A549 (cell line): ENCODE results near the gene SHANK3. TPM values are rescaled to one million over a fixed set of nuclear protein-coding genes. Genes with fewer than 3 reads are reported as not detected.

Experiments
- ATAC-seq, 2 experiments: fragments of 200-7000 bp in 1 of 2; fragments of >200 bp in 1 of 2; cut with Nextera tagmentation in 1 of 2; cut with Tn5 transposase in 1 of 2; 3 replicates each; pipeline versions ENCODE4 v1.8.0 to v1.9.1; 2018 to 2020; ENCODE audit warnings: mild to moderate bottlenecking in 1 of 2, moderate library complexity in 1 of 2
- CTCF ChIA-PET: fragments of 300-600 bp; sonication (Branson Sonifier 250); formaldehyde crosslinking; extraction: SDS; loops from one replicate; lab custom pipeline; 2021; ENCODE audit warnings: antibody characterized with exemption, inconsistent platforms; lab: Yijun Ruan, JAX
- POLR2A ChIA-PET: fragments of 350-600 bp; formaldehyde crosslinking; extraction: SDS; loops from one replicate; lab custom pipeline; 2021; ENCODE audit warnings: antibody characterized with exemption, inconsistent platforms; lab: Yijun Ruan, JAX
- DNase-seq, 2 experiments: peaks; one replicate each; pipeline versions ENCODE4 v3.0.0 to v3.0.0-alpha.2; 2011 to 2016; ENCODE audit warnings: low read depth in 1 of 2, low spot score in 1 of 2
- FAIRE-seq: peaks from 2 replicates; lab custom pipeline; 2011; peaks lifted over from hg19 to GRCh38; lab: Jason Lieb, UNC
- H3K27ac ChIP-seq, 2 experiments: fragments of >200 bp; sonication (Bioruptor Twin); formaldehyde crosslinking; 3 replicates each; pipeline ENCODE4 v1.5.1; 2016 to 2017
- H3K4me1 ChIP-seq: fragments of >200 bp; sonication (Bioruptor Twin); formaldehyde crosslinking; 3 replicates; pipeline ENCODE4 v1.6.1; 2016
- H3K4me2 ChIP-seq: fragments of >200 bp; sonication (Bioruptor Twin); formaldehyde crosslinking; 3 replicates; pipeline ENCODE4 v1.6.1; 2016
- H3K4me3 ChIP-seq: fragments of >200 bp; sonication (Bioruptor Twin); formaldehyde crosslinking; 3 replicates; pipeline ENCODE4 v1.5.1; 2016
- H3K9me3 ChIP-seq: fragments of >200 bp; sonication (Bioruptor Twin); formaldehyde crosslinking; 3 replicates; pipeline ENCODE4 v1.6.1; 2016
- CBX8 ChIP-seq: fragments of 200-600 bp; sonication (generic); IDR thresholded peaks from 2 replicates; pipeline ENCODE4 v1.6.1; 2016
- CEBPB ChIP-seq, 2 experiments: fragments of >200 bp in 1 of 2; sonication (Bioruptor Twin) in 1 of 2; formaldehyde crosslinking in 1 of 2; IDR thresholded peaks; 2 replicates each; pipeline ENCODE4 v1.6.1; 2012 to 2016
- CHD4 ChIP-seq: fragments of 200-600 bp; sonication (generic); IDR thresholded peaks from 2 replicates; pipeline ENCODE4 v1.6.1; 2016; ENCODE audit warnings: antibody characterized with exemption, mild to moderate bottlenecking, borderline replicate concordance
- EHF ChIP-seq: fragments of 250-450 bp; sonication (Bioruptor Pico); IDR thresholded peaks from 2 replicates; pipeline ENCODE4 v1.5.0; 2020; ENCODE audit warnings: mild to moderate bottlenecking
- EHMT2 ChIP-seq: fragments of 200-600 bp; sonication (generic); IDR thresholded peaks from 2 replicates; pipeline ENCODE4 v1.6.1; 2016; ENCODE audit warnings: antibody characterized with exemption, low read depth, mild to moderate bottlenecking, moderate library complexity
- EP300 ChIP-seq, 2 experiments: fragments of >200 bp; sonication (Bioruptor Twin); formaldehyde crosslinking; IDR thresholded peaks; 2 replicates in 1 of 2; 3 replicates in 1 of 2; pipeline ENCODE4 v1.6.1; 2016 to 2017
- ESRRA ChIP-seq: fragments of 150-350 bp; IDR thresholded peaks from 2 replicates; pipeline ENCODE4 v1.6.1; 2014; ENCODE audit warnings: mild to moderate bottlenecking, low read length, borderline replicate concordance
- HOXB13 ChIP-seq: fragments of 250-450 bp; sonication (Bioruptor Pico); IDR thresholded peaks from 2 replicates; pipeline ENCODE4 v1.5.0; 2020; ENCODE audit warnings: low read depth, mild to moderate bottlenecking, moderate library complexity
- JUN ChIP-seq, 2 experiments: fragments of >200 bp; sonication (Bioruptor Twin); formaldehyde crosslinking; IDR thresholded peaks; 2 replicates in 1 of 2; 3 replicates in 1 of 2; pipeline ENCODE4 v1.6.1; 2016 to 2017
- MAFK ChIP-seq: fragments of 450-650 bp; IDR thresholded peaks from 2 replicates; pipeline ENCODE4 v1.6.1; 2014; ENCODE audit not compliant: partially characterized antibody
- NFE2L2 ChIP-seq: fragments of 150-350 bp; conservative IDR thresholded peaks from 2 replicates; pipeline ENCODE4 v1.6.1; 2014; ENCODE audit warnings: low read length
- PHF8 ChIP-seq: fragments of 200-600 bp; sonication (generic); IDR thresholded peaks from 2 replicates; pipeline ENCODE4 v1.6.1; 2016; ENCODE audit warnings: low read depth, mild to moderate bottlenecking, antibody characterized with exemption, moderate library complexity, borderline replicate concordance
- RCOR1 ChIP-seq: fragments of 150-350 bp; IDR thresholded peaks from 2 replicates; pipeline ENCODE4 v1.6.1; 2014; ENCODE audit warnings: antibody characterized with exemption, low read length, low read depth
- SMC3 ChIP-seq: fragments of >200 bp; sonication (Bioruptor Twin); formaldehyde crosslinking; IDR thresholded peaks from 3 replicates; pipeline ENCODE4 v1.6.1; 2018; ENCODE audit warnings: inconsistent platforms
- ZFP36 ChIP-seq: fragments of 450-650 bp; IDR thresholded peaks from 2 replicates; pipeline ENCODE4 v1.6.1; 2014; ENCODE audit warnings: borderline replicate concordance; ENCODE audit not compliant: partially characterized antibody
- WGBS: methylation state at CpG from one replicate; pipeline ENCODE4 v1.1.6; 2017; ENCODE audit errors: missing lambda C conversion rate; 5-methylcytosine and 5-hydroxymethylcytosine counted together
- polyA plus RNA-seq, 4 experiments: library from polyadenylated mRNA; depleted of rRNA in 3 of 4; stranded (reverse); fragments of >200 nt; fragmentation: RNase III in 1 of 4; extraction: RNeasy Plus Mini Kit Qiagen cat#74134 plus additional on column Dnase treatment in 1 of 4; gene quantifications; 2 replicates in 3 of 4; 3 replicates in 1 of 4; pipeline ENCODE4 v1.2.3, GENCODE V29; 2011 to 2017
- TF ChIP-seq, protein P1 (sequence below): IDR thresholded peaks from 2 replicates; pipeline ENCODE4 v1.6.1; 2012
- TF ChIP-seq, protein P2 (sequence below): fragments of >200 bp; sonication (Bioruptor Twin); formaldehyde crosslinking; IDR thresholded peaks from 2 replicates; pipeline ENCODE4 v1.6.1; 2016
- TF ChIP-seq, protein P3 (sequence below): IDR thresholded peaks from 2 replicates; pipeline ENCODE4 v1.6.1; 2012
- TF ChIP-seq, protein P4 (sequence below): fragments of >200 bp; sonication (Bioruptor Twin); formaldehyde crosslinking; IDR thresholded peaks from 3 replicates; pipeline ENCODE4 v1.5.1; 2016
- TF ChIP-seq, protein P5 (sequence below): fragments of >200 bp; sonication (Bioruptor Twin); formaldehyde crosslinking; IDR thresholded peaks from 3 replicates; pipeline ENCODE4 v1.6.1; 2016
- TF ChIP-seq, protein P6 (sequence below): IDR thresholded peaks from 2 replicates; pipeline ENCODE4 v1.6.1; 2012; ENCODE audit warnings: low read depth, borderline replicate concordance

Gene SHANK3
- polyA plus RNA-seq, 2 of the 4 experiments (the other 2 are of a cell fraction): 0.53 to 2.4 TPM

DNA sequence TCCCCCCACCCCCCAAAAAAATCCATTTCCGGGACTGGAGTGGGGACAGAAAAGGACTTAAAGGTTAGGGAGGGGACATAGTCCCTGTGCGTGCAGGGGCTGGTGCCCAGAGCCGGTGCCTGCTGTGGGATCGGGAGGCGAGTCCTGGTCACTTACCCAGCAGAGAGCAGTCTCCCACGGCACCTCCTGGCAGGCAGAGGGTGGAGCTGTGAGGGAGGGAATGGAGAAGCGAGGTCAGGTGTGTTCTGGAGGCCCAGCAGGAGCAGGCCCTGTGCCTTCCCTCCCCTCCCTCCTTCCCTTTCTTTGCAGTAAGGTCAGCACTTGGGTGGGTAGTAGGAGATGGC lies 28.4 kb downstream of the SHANK3 start:
- FAIRE-seq (no peak), DNase-seq (no peak), ATAC-seq (no peak)
- ChIA-PET POLR2A (no interaction called here), CTCF (interaction anchor here (0.9 to 2.5 kb wide), 2 partner anchors 10 to 124 kb away, joined by 3 to 6 read pairs; no protein-coding TSS in a partner anchor)
- no peaks in the 10 kb centered on the region for H3K9me3 ChIP-seq
- H3K4me2 ChIP-seq: no peak overlapping the region
- H3K4me3 ChIP-seq: no peak overlapping the region
- H3K4me1 ChIP-seq: 0 out of 3 replicates have a peak, but pooled peaks cover 3% of the 10 kb centered on the region
- WGBS: 90% methylated on average over 7 of the region's 7 CpGs
- TF ChIP-seq JUN (IDR thresholded peaks at IDR 0.05): no peak
- no peak for TF ChIP-seq EHF (CRISPR knock-in tag)
- TF ChIP-seq, all 56 proteins: peak for 0
- no peak overlapping the region for H3K27ac ChIP-seq

DNA sequence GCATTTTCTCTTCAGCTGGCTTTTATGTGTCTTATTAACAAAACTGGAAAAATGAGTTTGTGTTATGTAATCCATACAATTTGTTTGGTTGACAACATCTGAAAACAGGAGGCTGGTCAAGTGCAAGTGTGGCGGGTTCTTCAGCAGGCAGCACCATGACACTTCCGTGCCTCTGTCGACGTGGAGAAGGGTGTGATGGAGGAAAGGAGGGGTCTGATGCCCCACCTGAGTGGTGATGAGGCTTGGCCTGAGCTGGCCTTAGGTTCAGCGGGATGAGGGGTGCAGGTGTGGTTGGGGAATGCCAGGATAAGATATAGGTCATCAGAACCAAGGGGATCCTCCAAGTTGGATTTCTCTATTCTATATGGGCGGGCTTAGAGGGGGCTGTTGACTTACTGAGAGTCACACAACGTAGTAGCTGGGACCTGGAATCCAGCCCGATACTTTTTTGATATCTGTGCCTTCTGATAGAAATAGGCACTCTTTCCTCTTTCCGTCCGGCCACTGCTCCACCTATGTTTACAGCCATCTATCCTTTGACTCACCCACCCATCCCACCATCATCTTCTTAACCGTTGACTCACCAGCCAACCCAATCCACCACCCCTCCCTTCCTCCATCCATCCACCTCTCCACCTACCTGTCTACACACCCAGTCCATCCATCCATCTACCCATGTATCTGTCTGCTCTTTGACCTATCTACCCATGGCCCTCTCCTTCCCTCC lies 29.0 kb downstream of the SHANK3 start:
- Histone ChIP-seq H3K27ac (no peak overlapping the region), H3K4me1 (0 out of 3 replicates have a peak, but pooled peaks cover 3% of the 10 kb centered on the region), H3K4me2 (no peak overlapping the region), H3K4me3 (no peak overlapping the region), H3K9me3 (no peaks in the 10 kb centered on the region)
- no peak for ATAC-seq
- ChIA-PET POLR2A (no interaction called here), CTCF (interaction anchor here (0.9 to 2.5 kb wide), 3 partner anchors 10 to 125 kb away, joined by 3 to 6 read pairs (median 3); no protein-coding TSS in a partner anchor)
- WGBS: 87% methylated on average over 11 of the region's 11 CpGs
- FAIRE-seq: no peak
- no peak for TF ChIP-seq CEBPB (IDR thresholded peaks at IDR 0.05)
- no peak for TF ChIP-seq EHMT2
- DNase-seq: no peak

DNA sequence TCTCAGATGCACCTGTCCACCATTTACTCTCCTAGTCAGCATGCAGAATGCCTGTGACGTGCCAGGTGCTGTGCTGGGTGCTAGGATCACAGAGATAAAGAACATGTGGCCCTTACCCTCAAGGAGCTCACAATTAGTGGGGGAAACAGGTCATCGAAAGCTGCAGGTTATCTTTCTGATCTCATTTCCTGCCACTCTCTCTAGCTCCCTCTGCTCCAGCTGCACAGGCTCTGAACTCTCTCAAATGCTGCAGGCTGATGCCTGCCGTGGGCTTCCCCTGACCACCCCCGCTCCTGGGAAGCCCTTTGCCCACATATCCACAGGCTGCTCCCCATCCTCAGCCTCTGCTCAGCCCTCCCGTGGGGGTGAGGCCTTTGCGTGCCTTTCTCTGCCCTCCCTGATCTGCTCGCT lies 29.6 kb downstream of the SHANK3 start:
- Histone ChIP-seq H3K4me1 (0 out of 3 replicates have a peak, but pooled peaks cover 3% of the 10 kb centered on the region), H3K9me3 (no peaks in the 10 kb centered on the region), H3K4me2 (no peak overlapping the region), H3K4me3 (no peak overlapping the region), H3K27ac (no peak overlapping the region)
- POLR2A ChIA-PET: no interaction called here
- TF ChIP-seq, protein P1, sequence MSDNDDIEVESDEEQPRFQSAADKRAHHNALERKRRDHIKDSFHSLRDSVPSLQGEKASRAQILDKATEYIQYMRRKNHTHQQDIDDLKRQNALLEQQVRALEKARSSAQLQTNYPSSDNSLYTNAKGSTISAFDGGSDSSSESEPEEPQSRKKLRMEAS: no peak
- TF ChIP-seq JUN (IDR thresholded peaks at IDR 0.05) (no peak), MAFK (no peak)
- TF ChIP-seq, protein P2, sequence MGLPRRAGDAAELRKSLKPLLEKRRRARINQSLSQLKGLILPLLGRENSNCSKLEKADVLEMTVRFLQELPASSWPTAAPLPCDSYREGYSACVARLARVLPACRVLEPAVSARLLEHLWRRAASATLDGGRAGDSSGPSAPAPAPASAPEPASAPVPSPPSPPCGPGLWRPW: no peak
- WGBS: 84% methylated on average over 7 of the region's 7 CpGs
- CTCF ChIA-PET: interaction anchor here (0.6 to 1.4 kb wide), 3 partner anchors 9 to 30 kb away, joined by 3 read pairs; no protein-coding TSS in a partner anchor
- DNase-seq (no peak), ATAC-seq (no peak), FAIRE-seq (no peak)

DNA sequence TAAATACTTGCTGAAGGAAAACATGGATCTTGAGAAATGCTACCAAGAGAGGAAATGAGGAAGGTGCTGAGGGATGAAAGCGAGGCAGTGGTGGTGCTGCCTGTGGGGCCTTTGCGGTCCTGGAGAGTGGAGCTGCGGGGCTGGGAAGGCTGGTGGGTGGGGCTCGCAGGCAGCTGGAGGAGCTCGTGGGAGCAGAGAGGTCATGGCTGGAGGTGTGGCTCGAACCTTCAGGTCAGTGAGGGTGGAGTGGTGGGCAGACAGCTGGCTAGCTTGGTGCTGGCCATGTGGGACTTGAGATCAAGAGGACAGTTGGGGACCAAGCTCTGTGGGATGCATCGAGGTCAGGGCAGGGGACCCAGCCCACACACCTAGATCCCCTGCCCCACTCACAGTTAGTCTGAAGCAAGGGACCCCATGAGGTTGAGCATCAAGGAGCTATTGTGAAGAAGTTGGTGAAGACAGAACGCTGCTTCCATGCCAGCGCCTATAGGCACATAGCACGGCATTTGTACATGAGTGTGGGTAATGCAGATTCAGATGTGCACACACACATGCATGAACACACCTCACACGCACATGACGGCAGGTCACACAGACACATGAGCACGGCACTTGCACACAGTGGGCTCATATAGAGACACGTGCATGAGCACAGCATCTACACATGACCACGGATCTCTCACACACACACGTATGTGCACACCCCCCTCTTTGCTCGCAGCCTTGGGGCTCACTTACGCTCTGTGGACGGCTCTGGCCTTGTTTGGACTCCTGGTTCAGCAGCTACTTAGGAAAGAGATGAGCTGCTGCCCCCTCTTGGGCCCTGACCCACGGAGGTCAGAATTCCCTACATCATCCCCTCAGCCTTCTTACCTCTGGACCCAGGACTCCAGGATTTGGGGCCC lies 30.4 kb downstream of the SHANK3 start:
- Histone ChIP-seq H3K9me3 (no peaks in the 10 kb centered on the region), H3K4me1 (0 out of 3 replicates have a peak, but pooled peaks cover under 1% of the 10 kb centered on the region), H3K4me2 (no peak overlapping the region), H3K4me3 (no peak overlapping the region), H3K27ac (no peak overlapping the region)
- WGBS: 84% methylated on average over 20 of the region's 20 CpGs
- no peak for ATAC-seq
- CTCF ChIA-PET: interaction anchor here (0.6 to 1.4 kb wide), 4 partner anchors 9 to 177 kb away, joined by 3 read pairs; no protein-coding TSS in a partner anchor
- FAIRE-seq: no peak
- no peak for DNase-seq
- POLR2A ChIA-PET: no interaction called here
- TF ChIP-seq NFE2L2 (no peak), RCOR1 (no peak), PHF8 (no peak), EP300 (IDR thresholded peaks at IDR 0.05) (no peak), CBX8 (no peak), HOXB13 (CRISPR knock-in tag) (no peak), CHD4 (no peak), ESRRA (no peak), SMC3 (no peak), ZFP36 (no peak)
- TF ChIP-seq, protein P3, sequence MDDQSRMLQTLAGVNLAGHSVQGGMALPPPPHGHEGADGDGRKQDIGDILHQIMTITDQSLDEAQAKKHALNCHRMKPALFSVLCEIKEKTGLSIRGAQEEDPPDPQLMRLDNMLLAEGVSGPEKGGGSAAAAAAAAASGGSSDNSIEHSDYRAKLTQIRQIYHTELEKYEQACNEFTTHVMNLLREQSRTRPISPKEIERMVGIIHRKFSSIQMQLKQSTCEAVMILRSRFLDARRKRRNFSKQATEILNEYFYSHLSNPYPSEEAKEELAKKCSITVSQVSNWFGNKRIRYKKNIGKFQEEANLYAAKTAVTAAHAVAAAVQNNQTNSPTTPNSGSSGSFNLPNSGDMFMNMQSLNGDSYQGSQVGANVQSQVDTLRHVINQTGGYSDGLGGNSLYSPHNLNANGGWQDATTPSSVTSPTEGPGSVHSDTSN: no peak
- TF ChIP-seq, protein P4, sequence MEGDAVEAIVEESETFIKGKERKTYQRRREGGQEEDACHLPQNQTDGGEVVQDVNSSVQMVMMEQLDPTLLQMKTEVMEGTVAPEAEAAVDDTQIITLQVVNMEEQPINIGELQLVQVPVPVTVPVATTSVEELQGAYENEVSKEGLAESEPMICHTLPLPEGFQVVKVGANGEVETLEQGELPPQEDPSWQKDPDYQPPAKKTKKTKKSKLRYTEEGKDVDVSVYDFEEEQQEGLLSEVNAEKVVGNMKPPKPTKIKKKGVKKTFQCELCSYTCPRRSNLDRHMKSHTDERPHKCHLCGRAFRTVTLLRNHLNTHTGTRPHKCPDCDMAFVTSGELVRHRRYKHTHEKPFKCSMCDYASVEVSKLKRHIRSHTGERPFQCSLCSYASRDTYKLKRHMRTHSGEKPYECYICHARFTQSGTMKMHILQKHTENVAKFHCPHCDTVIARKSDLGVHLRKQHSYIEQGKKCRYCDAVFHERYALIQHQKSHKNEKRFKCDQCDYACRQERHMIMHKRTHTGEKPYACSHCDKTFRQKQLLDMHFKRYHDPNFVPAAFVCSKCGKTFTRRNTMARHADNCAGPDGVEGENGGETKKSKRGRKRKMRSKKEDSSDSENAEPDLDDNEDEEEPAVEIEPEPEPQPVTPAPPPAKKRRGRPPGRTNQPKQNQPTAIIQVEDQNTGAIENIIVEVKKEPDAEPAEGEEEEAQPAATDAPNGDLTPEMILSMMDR: no peak
- TF ChIP-seq, protein P5, sequence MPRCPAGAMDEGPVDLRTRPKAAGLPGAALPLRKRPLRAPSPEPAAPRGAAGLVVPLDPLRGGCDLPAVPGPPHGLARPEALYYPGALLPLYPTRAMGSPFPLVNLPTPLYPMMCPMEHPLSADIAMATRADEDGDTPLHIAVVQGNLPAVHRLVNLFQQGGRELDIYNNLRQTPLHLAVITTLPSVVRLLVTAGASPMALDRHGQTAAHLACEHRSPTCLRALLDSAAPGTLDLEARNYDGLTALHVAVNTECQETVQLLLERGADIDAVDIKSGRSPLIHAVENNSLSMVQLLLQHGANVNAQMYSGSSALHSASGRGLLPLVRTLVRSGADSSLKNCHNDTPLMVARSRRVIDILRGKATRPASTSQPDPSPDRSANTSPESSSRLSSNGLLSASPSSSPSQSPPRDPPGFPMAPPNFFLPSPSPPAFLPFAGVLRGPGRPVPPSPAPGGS: no peak
- TF ChIP-seq, protein P6, sequence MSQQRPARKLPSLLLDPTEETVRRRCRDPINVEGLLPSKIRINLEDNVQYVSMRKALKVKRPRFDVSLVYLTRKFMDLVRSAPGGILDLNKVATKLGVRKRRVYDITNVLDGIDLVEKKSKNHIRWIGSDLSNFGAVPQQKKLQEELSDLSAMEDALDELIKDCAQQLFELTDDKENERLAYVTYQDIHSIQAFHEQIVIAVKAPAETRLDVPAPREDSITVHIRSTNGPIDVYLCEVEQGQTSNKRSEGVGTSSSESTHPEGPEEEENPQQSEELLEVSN: no peak
